A673 (cell line): ENCODE results near the gene MTG2. TPM values are rescaled to one million over a fixed set of nuclear protein-coding genes. Genes with fewer than 3 reads are reported as not detected.
A peak's percentile ranks its signal among the peaks of the same experiment; 100 is the strongest.

Experiments used
- BruUV-seq: library from RNA; stranded (reverse); fragments of 400-500 nt; replicated peaks from 2 replicates; lab custom pipeline; 2021; lab: Mats Ljungman, UMichigan
- CTCF ChIA-PET: fragments of 300-600 bp; sonication (Branson Sonifier 250); formaldehyde crosslinking; loops from one replicate; lab custom pipeline; 2022; ENCODE audit warnings: antibody characterized with exemption; lab: Charles Lee
- POLR2A ChIA-PET: fragments of 300-600 bp; sonication (Branson Sonifier 250); formaldehyde crosslinking; loops from one replicate; lab custom pipeline; 2022; ENCODE audit warnings: antibody characterized with exemption; ENCODE audit not compliant: low non-redundant PET; lab: Charles Lee
- DNase-seq: peaks from one replicate; pipeline ENCODE4 v3.0.0-alpha.2; 2015; ENCODE audit warnings: low spot score
- H3K27ac ChIP-seq: fragments of 200-600 bp; sonication (generic); 2 replicates; pipeline ENCODE4 v1.5.1; 2016; ENCODE audit warnings: mixed run types, low read depth, mild to moderate bottlenecking, mixed read lengths, antibody characterized with exemption, low read length; ENCODE audit not compliant: poor library complexity, severe bottlenecking
- H3K27me3 ChIP-seq: fragments of 200-600 bp; sonication (generic); replicated peaks from 2 replicates; pipeline ENCODE4 v1.6.1; 2017; ENCODE audit warnings: mixed run types, low read depth, mild to moderate bottlenecking, mixed read lengths, antibody characterized with exemption, low read length; ENCODE audit not compliant: insufficient read depth, poor library complexity
- H3K36me3 ChIP-seq: fragments of 200-600 bp; sonication (generic); 2 replicates; pipeline ENCODE4 v1.6.1; 2016; ENCODE audit warnings: mixed run types, mild to moderate bottlenecking, mixed read lengths, antibody characterized with exemption, low read length; ENCODE audit not compliant: insufficient read depth, poor library complexity, severe bottlenecking
- H3K4me1 ChIP-seq: fragments of 200-600 bp; sonication (generic); 2 replicates; pipeline ENCODE4 v1.6.1; 2017; ENCODE audit warnings: mixed run types, mild to moderate bottlenecking, mixed read lengths, antibody characterized with exemption, low read length; ENCODE audit not compliant: insufficient read depth, poor library complexity, severe bottlenecking
- H3K4me3 ChIP-seq: fragments of 200-600 bp; sonication (generic); 2 replicates; pipeline ENCODE4 v1.5.1; 2016; ENCODE audit warnings: low read depth, mixed run types, mild to moderate bottlenecking, mixed read lengths, low read length; ENCODE audit not compliant: poor library complexity, severe bottlenecking
- H3K9me3 ChIP-seq: fragments of 200-600 bp; sonication (generic); 2 replicates; pipeline ENCODE4 v1.6.1; 2016; ENCODE audit warnings: mixed run types, low read depth, mild to moderate bottlenecking, mixed read lengths, antibody characterized with exemption, low read length; ENCODE audit not compliant: poor library complexity, severe bottlenecking
- CTCF ChIP-seq: fragments of 300-800, 200-600 bp; sonication (generic); conservative IDR thresholded peaks from 2 replicates; pipeline ENCODE4 v1.5.1; 2017; ENCODE audit warnings: low read depth, mild to moderate bottlenecking, antibody characterized with exemption, low read length, moderate library complexity, mixed read lengths
- EZH2 ChIP-seq: fragments of 200-600 bp; sonication (generic); IDR thresholded peaks from 2 replicates; pipeline ENCODE4 v1.6.1; 2017; ENCODE audit warnings: borderline replicate concordance, low read depth, mild to moderate bottlenecking, mixed read lengths, antibody characterized with exemption, low read length; ENCODE audit not compliant: poor library complexity, severe bottlenecking
- intact Hi-C: fragments of 100-400 bp; cut with micrococcal nuclease; formaldehyde crosslinking; loops from one replicate; pipeline ENCODE4 v1.10.0; 2022; ENCODE audit not compliant: unreplicated experiment
- total RNA-seq: library from RNA; stranded (reverse); gene quantifications from 2 replicates; pipeline ENCODE4 v1.2.3, GENCODE V29; 2021

MTG2 gene
- total RNA-seq, 1 experiment from 2014 or later: 40.9 TPM

- H3K4me3 ChIP-seq: no peak overlapping the region
- H3K4me1 ChIP-seq: peaks cover 38% of the 10 kb centered on the region
- POLR2A ChIA-PET: no interaction called here
- DNase-seq: no peak
- H3K9me3 ChIP-seq: no peaks in the 10 kb centered on the region
- TF ChIP-seq EZH2: no peak
- no peak for TF ChIP-seq CTCF
- intact Hi-C loops: no loop called here
- peaks cover 36% of the 10 kb centered on the region for H3K36me3 ChIP-seq
- CTCF ChIA-PET: no interaction called here
- BruUV-seq: no TSS peak
- H3K27me3 ChIP-seq: no peaks in the 10 kb centered on the region
- peak overlapping the region; percentile 71 for H3K27ac ChIP-seq
Measured at GRCh38 chr20:62200491-62201172, 17.8 kb downstream of the MTG2 start.

GRCh38 chr20:62201173-62202082 lies 18.6 kb downstream of the MTG2 start:
- no peaks in the 10 kb centered on the region for H3K27me3 ChIP-seq
- peaks cover 38% of the 10 kb centered on the region for H3K4me1 ChIP-seq
- peak; percentile 94 for DNase-seq
- intact Hi-C loops: no loop called here
- POLR2A ChIA-PET: no interaction called here
- CTCF ChIA-PET: no interaction called here
- no peak for TF ChIP-seq CTCF
- TF ChIP-seq EZH2: no peak
- peak overlapping the region; percentile 71 for H3K27ac ChIP-seq
- peaks cover 29% of the 10 kb centered on the region for H3K36me3 ChIP-seq
- no peaks in the 10 kb centered on the region for H3K9me3 ChIP-seq
- no TSS peak for BruUV-seq
- H3K4me3 ChIP-seq: no peak overlapping the region

- POLR2A ChIA-PET: no interaction called here
- H3K4me1 ChIP-seq: peaks cover 39% of the 10 kb centered on the region
- peaks cover 28% of the 10 kb centered on the region for H3K36me3 ChIP-seq
- TF ChIP-seq EZH2: no peak
- TF ChIP-seq CTCF: no peak
- peak; percentile 61 for DNase-seq
- CTCF ChIA-PET: no interaction called here
- intact Hi-C loops: no loop called here
- no peaks in the 10 kb centered on the region for H3K9me3 ChIP-seq
- H3K4me3 ChIP-seq: no peak overlapping the region
- no TSS peak for BruUV-seq
- H3K27me3 ChIP-seq: no peaks in the 10 kb centered on the region
- H3K27ac ChIP-seq: peak overlapping the region; percentile 71
Measured at GRCh38 chr20:62202083-62202395, 19.2 kb downstream of the MTG2 start.
